Activated effector memory CD4-positive, alpha-beta T cell treated with Interleukin-2 at 50 U/mL for 16 hours (primary cell): Measurements from ENCODE around the gene ANKS3.

Experiments
- DNase-seq: peaks from one replicate; pipeline ENCODE4 v3.0.0-alpha.2; 2020

Gene ANKS3

DNA sequence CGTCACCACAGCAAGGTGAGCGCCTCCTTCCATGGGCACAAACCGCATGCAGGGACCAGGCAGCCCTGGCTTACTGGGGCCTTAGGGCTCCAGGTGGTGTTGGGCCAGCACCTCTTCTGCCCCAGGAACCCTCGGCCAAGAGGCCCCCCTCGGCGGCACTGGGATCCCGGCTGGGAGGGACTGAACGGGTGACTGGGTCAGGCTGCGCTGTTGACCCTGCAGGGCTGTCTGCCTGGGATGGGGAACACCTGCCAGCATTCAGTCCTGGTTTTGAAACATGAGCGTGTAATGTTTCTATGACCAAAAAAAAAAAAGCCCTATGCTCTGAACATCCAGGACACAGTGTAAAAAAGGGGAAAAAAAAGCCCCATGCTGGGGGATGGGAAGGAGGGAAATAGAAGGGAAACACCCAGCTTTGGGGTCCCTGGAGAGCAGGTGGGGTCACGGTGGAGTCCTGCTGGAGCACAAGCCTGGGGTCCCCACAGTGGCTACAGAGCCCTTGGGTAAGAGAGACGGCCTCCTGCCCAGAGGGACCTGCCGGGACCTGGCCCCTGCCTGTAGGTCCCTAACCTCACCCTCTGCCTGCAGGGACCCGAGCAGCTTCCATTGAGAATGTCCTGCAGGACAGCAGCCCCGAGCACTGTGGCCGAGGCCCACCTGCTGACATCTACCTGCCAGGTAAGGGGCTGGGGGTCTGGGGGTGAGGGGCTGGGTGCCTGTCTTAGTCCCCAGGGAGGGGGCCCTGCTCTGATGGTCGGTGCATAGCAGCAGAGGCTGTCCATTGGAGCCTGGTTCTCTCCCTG is 50.6 kb downstream of the ANKS3 start:
- no peak for DNase-seq

DNA sequence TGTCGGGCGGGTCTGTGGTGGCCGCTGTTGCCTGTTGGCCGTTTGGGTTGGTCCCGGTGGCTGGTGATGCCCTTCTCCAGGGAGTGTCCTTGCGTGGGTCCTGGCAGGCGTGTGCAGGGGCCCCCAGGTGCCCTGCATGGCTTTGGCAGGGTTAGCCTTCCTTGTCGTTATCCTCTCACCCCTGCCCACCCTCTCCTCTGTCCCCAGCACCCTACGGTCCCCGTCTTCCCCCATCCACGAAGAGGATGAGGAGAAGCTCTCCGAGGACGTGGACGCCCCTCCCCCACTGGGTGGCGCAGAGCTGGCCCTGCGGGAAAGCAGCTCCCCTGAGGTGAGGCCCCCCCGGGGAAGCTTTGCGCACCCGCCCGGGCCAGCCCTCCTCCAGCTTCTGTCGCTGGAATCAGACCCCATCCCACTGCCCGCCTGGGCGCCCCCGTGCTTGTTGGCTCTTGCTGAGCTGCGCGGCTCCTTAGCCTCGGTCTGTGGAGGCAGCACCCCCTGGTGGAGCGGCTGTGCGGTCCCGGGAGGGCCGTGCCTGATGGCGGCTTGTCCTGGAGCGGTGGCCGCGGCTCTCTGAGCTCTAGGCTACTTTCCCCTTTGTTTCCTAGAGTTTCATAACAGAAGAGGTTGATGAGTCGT is 51.3 kb downstream of the ANKS3 start:
- no peak for DNase-seq

DNA sequence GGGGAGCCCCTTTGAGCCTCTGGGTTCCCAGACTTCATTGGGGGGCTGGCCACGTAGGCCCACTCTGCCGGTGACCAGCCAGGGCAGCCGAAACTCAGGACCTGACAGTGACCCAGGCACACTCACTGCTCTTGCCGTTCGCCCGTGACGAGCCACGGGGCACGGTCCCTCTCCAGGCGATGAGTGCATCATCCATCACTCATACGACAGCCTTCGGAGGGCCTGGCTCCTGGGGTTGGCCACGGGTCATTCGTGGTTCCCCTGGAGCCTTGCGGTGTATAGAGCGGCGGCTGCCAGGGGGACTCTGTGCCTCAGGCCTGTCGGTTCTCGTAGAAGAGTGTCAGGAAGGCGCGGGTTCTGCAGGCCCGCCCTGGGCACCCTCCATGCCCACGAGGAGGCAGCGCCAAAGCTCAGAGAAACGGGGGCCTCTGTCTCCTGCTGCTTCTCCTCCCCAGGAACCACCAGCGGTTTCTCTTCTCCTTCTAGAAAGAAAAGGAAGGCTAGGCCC is 51.9 kb downstream of the ANKS3 start:
- DNase-seq, result no peak

DNA sequence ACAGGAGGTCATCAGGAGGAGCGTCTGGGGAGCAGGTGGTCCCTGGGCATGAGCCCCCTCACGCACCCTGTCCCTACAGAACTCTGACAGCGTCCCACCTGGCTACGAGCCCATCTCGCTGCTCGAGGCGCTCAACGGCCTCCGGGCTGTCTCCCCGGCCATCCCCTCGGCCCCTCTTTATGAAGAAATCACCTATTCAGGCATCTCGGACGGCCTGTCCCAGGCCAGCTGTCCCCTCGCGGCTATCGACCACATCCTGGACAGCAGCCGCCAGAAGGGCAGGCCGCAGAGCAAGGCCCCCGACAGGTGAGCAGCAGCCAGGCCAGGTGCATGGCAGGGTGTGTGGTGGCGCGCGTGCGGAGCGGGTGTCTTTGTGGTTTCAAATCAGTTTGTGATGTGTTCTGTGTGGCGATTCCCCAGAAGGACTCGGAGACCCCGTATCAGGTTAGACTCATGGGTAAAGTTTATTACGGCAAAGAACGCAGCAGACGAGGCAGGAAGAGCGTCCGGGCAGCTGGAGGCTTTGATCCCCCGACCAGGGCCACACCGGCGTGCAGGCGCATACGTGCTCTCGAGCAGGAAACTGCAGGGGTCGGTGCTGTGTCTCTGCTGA is 52.5 kb downstream of the ANKS3 start:
- DNase-seq, result no peak

DNA sequence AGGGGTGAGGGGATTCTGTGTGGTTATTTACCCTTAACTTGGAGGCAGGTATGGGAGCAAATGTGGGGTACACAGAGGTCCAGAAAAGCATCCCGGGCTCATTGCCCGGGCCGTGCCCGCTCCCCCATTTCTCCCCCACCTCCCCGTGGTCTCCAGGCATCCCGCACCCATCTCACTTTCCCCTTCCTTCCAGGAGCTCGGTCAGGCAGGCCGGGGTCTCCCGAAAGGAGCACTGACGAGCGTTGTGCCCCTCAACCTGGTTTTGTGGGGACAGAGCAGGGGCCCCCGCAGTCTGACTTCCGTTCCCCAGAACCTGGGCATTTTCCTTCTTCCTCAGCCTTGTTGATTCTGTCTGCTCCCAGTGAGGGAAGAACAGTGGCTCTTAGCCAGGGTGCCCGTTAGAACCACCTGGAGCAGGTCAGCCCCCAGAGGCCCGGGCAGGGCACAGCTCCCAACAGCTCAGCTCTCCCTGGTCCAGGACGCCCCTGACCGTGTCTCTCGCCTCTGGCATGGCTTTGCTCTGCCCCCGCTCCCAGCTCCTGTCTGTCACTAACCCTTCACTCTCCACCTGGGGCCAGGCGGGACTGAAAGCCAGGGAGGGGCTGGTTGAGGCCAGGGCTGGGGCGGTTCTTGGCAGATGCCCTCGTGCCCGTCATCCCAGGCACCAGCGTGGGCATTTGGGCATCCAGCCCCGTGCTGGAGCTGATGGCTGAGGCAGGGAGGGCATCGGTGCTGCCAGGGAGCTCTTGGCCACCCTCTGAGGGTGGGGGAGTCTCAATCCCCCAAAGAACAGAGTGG is 53.2 kb downstream of the ANKS3 start:
- no peak for DNase-seq

DNA sequence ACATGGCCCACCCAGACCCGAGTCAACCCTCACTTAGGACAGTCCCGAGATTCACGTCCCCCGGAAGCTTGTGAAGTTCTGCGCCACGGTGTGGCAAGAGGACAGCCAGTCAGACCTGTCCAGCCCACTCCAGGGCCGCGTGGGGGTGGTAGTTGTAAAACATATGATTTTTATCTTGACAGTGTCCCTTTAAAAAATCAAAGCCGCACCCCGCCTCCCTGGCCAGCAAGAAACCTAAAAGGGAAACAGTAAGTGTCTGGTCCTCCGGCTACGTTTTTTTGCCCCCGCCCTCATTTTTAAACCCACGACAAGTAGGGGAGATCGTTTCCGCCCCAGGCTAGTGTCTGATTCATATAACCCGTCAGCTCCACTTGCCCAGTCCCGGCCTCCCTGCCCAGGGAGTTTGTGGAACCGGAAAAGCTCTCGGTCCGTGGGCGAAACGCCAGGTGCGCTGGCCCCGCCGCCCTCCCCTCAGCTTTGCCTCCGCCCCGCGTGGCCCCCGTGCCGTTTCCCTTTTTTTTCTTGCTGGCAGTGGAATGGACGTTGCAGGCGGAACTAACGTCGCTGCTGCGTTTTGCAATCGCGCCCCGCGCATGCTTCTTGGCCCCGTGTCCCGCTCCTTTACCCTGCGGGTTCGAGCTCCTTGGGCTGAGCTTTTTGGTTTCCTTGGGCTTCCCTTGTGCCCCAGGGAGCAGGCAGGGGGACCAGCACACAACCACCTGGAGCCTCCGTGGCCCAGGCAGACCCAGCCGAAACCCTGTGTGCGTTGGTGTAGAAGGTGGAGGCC is 54.0 kb downstream of the ANKS3 start:
- no peak for DNase-seq

DNA sequence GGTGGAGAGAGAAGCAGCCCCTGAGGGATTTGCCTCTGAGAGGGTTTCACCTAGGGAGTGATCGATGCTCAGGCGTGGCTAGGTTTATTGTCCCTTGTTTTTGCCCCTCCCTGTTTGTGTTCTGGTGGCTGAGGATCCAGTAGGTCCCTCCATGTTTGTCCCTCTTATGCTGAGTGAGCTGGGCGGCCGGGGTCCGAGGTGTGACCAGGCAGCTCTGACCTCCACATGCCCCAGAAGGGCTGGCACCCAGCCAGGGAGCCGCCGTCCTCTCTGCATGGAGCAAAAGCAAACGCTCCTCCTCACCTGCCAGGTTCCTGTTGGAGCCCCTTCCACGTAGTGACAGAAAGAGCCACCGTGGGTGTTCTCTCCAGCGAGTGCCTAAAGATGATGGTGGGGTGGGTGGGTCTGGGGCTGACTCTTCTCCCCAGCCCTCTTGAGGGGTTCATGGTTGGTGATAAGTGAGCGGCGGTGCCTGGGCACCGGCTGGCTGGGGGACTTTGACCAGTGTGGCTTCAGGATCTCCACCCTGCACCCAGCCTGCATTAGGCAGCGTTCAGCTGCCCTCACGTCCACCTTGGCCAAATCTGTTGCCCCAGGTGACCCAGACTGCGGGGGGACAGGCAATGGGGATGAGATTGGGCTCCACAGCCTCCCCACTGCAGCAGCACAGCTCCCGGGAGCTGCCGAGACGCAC is 54.8 kb downstream of the ANKS3 start:
- DNase-seq, result no peak

DNA sequence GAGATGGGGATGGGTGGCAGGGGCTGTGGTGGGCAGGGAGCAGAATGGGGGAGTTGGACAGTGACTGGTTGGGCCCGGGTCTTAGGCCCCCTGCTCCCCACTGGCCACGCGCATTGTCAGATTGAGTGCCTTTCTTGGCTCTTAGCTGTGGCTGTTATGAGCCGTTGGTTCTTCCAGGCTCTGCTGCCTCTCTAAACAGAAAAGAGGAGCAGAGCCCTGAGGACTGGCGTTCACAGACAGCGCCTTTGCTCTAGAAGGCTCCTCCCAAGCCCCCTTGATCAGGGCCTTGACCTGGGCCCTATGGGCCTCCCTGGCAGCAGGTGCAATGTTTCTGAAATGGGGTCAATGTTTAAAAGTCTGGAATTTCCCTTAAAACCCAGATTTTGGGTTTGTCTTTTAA is 55.5 kb downstream of the ANKS3 start:
- DNase-seq, result no peak

DNA sequence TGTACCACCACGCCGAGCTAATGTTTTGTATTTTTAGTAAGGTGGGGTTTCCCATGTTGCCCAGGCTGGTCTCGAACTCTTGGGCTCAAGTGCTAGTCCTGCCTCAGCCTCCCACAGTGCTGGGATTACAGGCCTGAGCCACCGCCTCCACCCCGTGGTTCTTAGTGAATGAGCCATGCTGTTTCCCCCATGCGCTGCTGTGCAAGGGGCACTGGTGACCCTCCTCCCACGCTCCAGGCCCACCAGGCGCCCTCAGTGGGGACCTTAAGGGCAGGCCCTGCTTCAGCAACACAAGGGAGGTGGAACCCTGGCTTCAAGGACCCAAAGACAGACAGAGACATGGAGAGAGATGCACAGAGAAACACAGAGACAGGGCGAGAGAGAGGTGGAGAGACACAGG is 56.1 kb downstream of the ANKS3 start:
- DNase-seq, result no peak

DNA sequence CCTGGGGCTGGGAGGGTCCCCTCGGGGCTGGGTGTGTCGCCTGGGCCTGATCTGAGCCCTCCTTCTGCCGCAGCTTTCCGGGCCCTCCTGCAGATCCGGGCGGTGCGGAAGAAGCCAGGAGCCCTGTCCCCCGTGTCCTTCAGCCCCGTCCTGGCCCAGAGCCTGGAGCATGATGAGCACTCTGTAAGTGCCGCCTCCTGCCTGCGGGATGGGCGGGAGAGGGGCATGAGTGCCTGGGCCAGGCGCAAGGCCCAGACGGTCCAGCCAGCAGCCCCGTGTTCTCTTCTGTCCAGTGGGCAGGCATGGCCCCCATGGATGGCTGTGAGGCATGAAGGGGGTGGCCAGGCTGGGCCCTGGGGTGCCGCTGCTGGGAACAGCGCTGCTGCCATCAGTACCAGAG is 56.7 kb downstream of the ANKS3 start:
- no peak for DNase-seq

DNA sequence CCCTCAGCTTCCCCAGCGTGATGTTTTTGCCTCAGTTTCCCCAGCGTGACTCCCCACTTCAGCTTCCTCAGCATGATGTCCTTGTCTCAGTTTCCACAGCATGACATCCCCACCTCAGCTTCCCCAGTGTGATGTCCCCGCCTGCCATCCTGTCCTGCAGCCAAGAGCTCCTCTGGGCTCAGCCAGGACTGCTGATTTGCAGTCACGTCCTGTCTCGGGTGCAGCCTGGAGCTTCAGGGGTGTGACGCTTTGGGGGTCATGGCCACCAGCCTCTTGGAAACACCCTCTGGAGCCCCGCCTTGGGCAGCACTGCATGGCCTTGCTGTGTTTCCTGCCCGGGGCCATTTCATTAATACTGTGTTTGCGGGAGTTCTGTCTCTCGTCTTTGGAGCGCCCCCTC is 57.2 kb downstream of the ANKS3 start:
- no peak for DNase-seq

DNA sequence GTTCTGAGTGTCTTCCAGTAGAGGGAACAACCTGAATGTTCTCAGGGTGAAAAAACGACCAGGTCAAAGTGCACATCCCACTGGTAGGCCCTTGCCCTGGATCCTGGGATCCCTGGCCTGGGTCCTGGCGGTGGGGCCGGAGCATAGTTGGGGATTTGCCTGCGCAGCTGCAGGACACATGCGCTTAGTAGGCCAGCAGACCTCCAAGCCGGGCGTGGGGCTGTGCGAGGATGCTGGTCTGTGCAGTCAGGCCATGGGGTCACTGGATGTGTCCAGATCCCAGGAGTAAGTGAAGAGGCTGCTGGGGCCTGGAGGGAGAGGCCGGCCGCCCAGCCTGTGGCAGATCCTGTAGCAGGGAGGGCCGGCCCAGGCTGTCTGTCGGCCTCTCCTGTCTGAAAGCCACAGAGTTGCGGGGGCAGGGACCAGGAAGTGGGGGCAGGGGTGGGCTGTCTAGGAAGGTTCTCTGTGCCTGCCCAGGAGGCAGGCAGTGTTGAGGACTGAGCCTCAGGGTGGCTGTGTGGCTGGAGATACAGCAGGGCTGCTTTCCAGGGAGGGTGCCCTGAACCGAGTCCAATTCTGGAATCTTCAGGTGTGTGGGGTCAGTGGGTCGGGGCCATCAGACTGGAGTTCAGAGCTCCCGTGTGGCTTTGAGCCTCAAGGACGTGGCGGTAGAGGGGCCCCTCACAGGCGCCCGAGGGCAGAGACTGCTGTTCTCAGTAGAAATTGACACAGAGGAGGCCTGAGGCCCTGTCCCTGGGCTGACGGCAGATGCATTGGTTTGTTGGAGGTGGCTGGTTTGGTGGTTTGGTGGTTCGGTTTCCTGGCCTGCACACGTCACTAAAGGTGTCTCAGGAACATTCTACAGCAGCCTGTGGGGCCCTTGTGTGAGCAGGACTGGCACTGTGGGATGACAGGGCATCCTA is 57.9 kb downstream of the ANKS3 start:
- peak; percentile 60 for DNase-seq

DNA sequence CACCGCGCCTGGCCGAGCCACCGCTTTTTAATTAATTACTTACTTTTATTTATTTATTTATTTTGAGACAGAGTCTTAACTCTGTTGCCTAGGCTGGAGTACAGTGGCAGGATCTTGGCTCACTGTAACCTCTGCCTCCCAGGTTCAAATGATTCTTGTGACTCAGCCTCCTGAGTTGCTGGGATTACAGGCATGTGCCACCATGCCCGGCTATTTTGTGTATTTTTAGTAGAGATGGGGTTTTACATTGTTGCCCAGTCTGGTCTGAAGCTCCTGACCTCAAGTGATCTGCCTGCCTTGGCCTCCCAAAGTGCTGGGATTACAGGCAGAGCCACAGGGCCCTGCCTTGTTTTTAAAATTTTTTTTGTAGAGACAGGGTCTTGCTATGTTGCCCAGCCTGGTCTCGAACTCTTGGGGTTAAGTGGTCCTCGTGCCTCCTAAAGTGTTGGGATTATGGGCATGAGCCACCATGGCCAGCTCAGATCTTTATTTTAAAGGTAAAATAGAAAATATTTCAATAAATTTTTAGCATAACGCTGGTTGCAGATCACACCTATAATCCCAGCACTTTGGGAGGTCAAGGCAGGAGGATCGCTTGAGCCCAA is 59.0 kb downstream of the ANKS3 start:
- no peak for DNase-seq

DNA sequence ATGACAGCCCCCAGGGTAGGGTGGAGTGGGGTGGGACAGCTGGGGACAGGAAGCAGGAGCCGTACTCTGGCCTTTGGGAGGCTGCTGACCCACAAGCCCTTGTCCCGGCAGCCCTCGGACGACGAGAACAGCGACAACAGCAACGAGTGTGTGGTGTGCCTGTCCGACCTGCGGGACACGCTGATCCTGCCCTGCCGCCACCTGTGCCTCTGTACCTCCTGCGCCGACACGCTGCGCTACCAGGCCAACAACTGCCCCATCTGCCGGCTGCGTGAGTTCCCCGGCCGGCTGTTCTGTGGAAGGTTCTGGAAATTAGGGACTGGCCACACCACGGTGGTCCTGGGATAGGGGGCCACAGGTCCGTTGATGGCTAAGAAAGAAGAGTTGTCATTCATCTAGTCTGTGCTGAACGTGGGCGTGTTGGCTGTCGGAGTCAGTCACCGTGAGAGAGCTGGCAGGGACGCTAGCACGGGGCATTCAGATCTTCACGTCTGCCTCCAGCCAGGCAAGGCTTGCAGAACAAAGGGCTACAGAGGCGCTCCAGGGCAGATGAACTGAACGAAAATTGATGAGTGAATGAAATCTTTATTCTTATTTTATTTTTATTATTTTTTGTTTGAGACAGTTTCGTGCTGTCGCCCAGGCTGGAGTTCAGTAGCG is 60.6 kb downstream of the ANKS3 start:
- no peak for DNase-seq

DNA sequence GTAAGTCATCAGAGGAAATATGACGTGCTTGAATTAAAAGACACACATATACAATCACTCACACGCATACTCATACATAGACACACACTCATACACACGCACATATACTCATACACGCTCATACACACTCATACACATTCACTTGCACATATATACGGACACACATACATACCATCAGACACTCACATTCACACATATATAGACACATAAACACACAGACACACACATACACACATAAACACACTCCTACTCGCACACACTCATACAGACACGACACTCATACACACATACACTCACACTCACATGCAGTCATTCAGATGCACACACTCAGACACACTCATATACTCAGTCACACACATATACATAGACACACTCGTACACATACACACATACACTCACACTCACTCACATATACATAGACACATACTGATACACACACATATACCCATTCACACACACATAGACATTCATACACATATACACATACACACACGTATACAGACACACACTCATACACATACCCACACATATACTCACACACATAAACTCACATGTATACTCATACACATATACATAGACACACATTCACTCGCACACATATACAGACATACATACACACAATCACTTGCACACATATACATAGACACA is 65.6 kb downstream of the ANKS3 start:
- no peak for DNase-seq

DNA sequence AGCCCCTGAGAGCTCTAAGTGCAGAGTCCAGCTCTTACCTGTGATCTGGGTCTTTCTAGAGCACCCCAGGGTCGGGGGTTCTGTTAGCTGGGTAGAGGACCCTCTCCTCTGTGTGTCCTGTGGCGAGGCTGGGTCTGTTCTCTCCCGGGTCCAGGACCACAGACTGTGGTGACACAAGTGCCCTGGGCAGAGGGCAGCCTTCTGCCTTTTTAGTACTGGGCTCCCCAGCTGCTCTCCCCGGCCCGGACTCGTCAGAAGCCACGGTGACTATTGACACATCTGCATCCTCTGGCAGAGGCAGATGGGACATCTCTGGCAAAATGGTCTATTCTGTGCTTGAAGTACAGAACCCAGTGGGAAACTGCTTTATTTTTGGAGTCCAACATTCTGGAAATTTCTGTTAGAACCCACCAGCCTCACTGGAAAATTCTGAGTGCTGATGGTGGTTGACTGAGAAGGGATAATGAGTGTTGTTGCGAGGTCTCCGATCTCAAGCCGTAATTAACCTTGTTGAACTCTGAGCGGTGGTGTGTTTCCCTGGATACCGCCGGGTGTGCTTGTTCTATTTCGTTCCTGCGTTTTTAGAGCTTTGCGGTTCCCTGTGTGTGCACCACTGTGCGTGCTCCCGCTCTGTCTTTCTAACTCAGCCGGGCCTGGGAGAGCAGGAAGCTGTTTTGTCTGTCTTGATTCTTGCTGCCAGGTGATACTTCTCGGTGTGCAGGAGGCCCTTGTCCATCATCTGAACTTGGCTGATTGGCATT is 66.7 kb downstream of the ANKS3 start:
- no peak for DNase-seq

DNA sequence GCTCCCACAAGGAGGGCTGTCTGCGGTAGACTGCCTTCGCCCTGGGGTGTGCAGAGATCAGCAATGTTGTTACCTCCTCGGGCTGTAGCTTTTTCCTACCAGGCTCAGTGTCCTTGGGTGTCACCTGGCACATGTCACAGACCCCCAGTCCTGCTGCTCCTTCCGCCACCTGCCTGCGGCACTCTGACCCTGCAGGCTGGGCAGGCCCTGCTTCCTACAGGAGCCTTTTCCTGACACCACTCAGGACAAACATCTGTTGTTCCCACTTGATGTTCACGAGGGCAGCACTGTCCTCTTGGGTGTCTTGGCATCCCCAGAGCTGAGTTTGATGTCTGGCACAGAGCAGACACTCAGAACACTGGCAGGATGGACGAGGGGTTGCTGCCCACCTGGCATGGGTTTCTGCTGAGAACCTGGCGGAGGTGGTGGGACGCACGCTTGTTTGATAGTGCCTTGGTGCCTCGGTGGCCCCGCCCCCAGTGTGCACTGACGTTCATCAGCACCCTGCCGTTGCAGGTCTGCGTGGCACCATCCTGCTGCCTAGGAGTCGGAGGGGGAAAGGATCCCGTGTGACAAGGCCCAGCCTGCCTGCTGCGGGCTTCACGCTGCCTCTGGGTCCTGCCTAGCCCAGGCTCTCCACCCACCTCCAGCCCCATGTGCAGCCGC is 67.4 kb downstream of the ANKS3 start:
- DNase-seq, result no peak
